ENCODE results near the gene STYXL2. TPM values are rescaled to one million over a fixed set of nuclear protein-coding genes. Genes with fewer than 3 reads are reported as not detected.

The STYXL2 gene
- total and polyA plus RNA-seq, 2 donors (not counting 1 experiment from before 2014, with no cell fraction given): not detected

DNA sequence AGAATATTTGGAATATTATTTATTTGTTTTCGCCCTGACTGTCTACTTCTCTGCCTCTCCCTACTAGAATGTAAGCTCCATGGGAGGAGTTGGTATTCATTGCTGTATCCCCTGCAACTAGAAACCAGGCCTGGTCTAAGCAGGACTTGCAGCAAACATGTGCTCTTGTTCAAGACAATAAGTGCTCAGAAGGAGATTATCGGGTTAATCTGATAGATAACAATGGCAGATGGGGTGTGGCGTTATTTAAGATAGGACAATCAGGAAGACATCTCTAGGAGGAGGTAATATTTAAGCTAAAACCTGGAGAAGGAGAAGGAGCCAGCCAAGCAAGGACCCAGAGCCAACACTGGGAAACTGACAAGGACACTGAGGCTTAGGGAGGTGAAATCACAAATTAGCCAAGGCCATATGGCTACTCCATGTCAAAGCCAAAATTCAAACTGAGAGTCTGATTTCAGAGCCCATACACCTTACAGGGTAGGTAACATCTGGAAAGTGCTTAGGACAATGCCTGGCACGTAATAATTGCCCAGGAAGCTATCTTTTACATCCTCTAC is 41.5 kb downstream of the STYXL2 start:
- no peaks in the 10 kb centered on the region for H4K20me1 ChIP-seq (ENCODE audit: control insufficient read depth, insufficient read depth, low read length, poor library complexity, severe bottlenecking)
- intact Hi-C loops (cut with micrococcal nuclease): no loop called here
- H3K27me3 ChIP-seq (replicated peaks in 1 of 4; ENCODE audit: control extremely low read depth in 1 of 4, control insufficient read depth in 3 of 4, insufficient read depth in 4 of 4, low read length in 3 of 4): peaks cover 0 to 8% (median 2%) of the 10 kb centered on the region in 4 experiments
- H3K4me1 Mint-ChIP-seq: peaks cover 3% of the 10 kb centered on the region
- no peaks in the 10 kb centered on the region for H3K4me1 ChIP-seq (ENCODE audit: control insufficient read depth in 2 of 2, insufficient read depth in 2 of 2, low read length in 2 of 2)
- H3K4me2 ChIP-seq (replicated peaks; ENCODE audit: low read depth, low read length, poor library complexity, severe bottlenecking): no peak overlapping the region
- DNase-seq (no peak), ATAC-seq (ENCODE audit: low read depth) (no peak)
- H3K9ac ChIP-seq (ENCODE audit: low read length): no peak overlapping the region
- WGBS (ENCODE audit: insufficient coverage): 82% methylated on average over 2 of the region's 4 CpGs
- no peaks in the 10 kb centered on the region for H3K36me3 ChIP-seq (replicated peaks in 1 of 2; ENCODE audit: control extremely low read depth in 1 of 2, control insufficient read depth in 1 of 2, extremely low read depth in 1 of 2, insufficient read depth in 2 of 2, low read length in 1 of 2)
- H3K27ac ChIP-seq (ENCODE audit: low read length in 2 of 2): no peak overlapping the region
- TF ChIP-seq EZH2 (IDR thresholded peaks at IDR 0.05; ENCODE audit: borderline replicate concordance, insufficient read depth, low read depth, low read length, poor library complexity, severe bottlenecking): no peak
- no peak for TF ChIP-seq CTCF (IDR thresholded peaks at IDR 0.05)
- no peak overlapping the region for H2AFZ ChIP-seq (ENCODE audit: insufficient read depth, low read depth, low read length, poor library complexity, severe bottlenecking)
- H3K9me3 ChIP-seq (ENCODE audit: control extremely low read depth in 1 of 3, control insufficient read depth in 2 of 3, insufficient read depth in 1 of 3, low read length in 2 of 3): peaks cover 0 to 4% (median 0%) of the 10 kb centered on the region in 3 donors
- H3K27ac Mint-ChIP-seq: no peak overlapping the region
- POLR2A ChIA-PET: no interaction called here
- H3K4me3 ChIP-seq (ENCODE audit: control extremely low read depth in 1 of 5, extremely low read depth in 1 of 5, insufficient read depth in 1 of 5, low read depth in 2 of 5, low read length in 4 of 5): no peak overlapping the region
- no peak overlapping the region for H3K4me3 Mint-ChIP-seq
- no peaks in the 10 kb centered on the region for H3K79me2 ChIP-seq (ENCODE audit: control insufficient read depth, insufficient read depth, low read length)
- H3K27me3 Mint-ChIP-seq: peaks cover 23% of the 10 kb centered on the region
- H3K9me3 Mint-ChIP-seq (ENCODE audit: insufficient read depth): peaks cover 1% of the 10 kb centered on the region
- CTCF ChIA-PET: no interaction called here

DNA sequence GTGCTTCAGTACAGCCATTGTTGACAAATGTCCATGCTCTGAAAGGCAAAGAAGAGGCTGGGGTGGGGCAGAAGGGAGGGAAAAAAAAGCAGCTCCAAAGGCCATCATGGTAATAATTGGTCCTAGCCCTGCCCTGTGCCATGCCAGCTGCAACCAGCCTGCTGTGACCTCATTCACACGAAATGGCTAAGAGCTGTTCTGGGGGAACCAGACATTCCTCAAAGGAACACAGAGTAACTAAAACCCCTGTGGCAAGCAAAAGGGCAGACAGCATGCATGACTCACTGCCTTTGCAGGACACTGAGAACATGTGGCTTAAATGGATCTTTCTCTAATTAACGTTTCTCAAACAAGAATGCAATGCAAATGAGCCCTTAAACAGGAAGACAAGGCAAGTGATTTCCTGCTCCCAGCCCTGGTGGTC is 42.3 kb downstream of the STYXL2 start:
- intact Hi-C loops (cut with micrococcal nuclease): no loop called here
- DNase-seq (no peak), ATAC-seq (ENCODE audit: low read depth) (no peak)
- ChIA-PET POLR2A (interaction anchor here (0.5 kb wide), 1 partner anchor 92 kb away, joined by 4 read pairs; no protein-coding TSS in a partner anchor), CTCF (no interaction called here)
- H3K27ac Mint-ChIP-seq: no peak overlapping the region
- H3K27me3 Mint-ChIP-seq: peaks cover 17% of the 10 kb centered on the region
- TF ChIP-seq CTCF (IDR thresholded peaks at IDR 0.05) (no peak), EZH2 (IDR thresholded peaks at IDR 0.05; ENCODE audit: borderline replicate concordance, insufficient read depth, low read depth, low read length, poor library complexity, severe bottlenecking) (no peak)
- peaks cover 0 to 4% (median 0%) of the 10 kb centered on the region in 3 donors for H3K9me3 ChIP-seq (ENCODE audit: control extremely low read depth in 1 of 3, control insufficient read depth in 2 of 3, insufficient read depth in 1 of 3, low read length in 2 of 3)
- H3K79me2 ChIP-seq (ENCODE audit: control insufficient read depth, insufficient read depth, low read length): no peaks in the 10 kb centered on the region
- H3K9me3 Mint-ChIP-seq (ENCODE audit: insufficient read depth): peaks cover 1% of the 10 kb centered on the region
- H3K4me1 ChIP-seq (ENCODE audit: control insufficient read depth in 2 of 2, insufficient read depth in 2 of 2, low read length in 2 of 2): no peaks in the 10 kb centered on the region
- peaks cover 0 to 8% (median 2%) of the 10 kb centered on the region in 4 experiments for H3K27me3 ChIP-seq (replicated peaks in 1 of 4; ENCODE audit: control extremely low read depth in 1 of 4, control insufficient read depth in 3 of 4, insufficient read depth in 4 of 4, low read length in 3 of 4)
- no peak overlapping the region for H3K4me2 ChIP-seq (replicated peaks; ENCODE audit: low read depth, low read length, poor library complexity, severe bottlenecking)
- H3K27ac ChIP-seq (ENCODE audit: low read length in 2 of 2): no peak overlapping the region
- 70% methylated on average over 1 of the region's 2 CpGs for WGBS (ENCODE audit: insufficient coverage)
- no peak overlapping the region for H3K4me3 Mint-ChIP-seq
- no peak overlapping the region for H3K4me3 ChIP-seq (ENCODE audit: control extremely low read depth in 1 of 5, extremely low read depth in 1 of 5, insufficient read depth in 1 of 5, low read depth in 2 of 5, low read length in 4 of 5)
- H3K9ac ChIP-seq (ENCODE audit: low read length): no peak overlapping the region
- no peak overlapping the region for H2AFZ ChIP-seq (ENCODE audit: insufficient read depth, low read depth, low read length, poor library complexity, severe bottlenecking)
- H3K4me1 Mint-ChIP-seq: peaks cover 3% of the 10 kb centered on the region
- no peaks in the 10 kb centered on the region for H3K36me3 ChIP-seq (replicated peaks in 1 of 2; ENCODE audit: control extremely low read depth in 1 of 2, control insufficient read depth in 1 of 2, extremely low read depth in 1 of 2, insufficient read depth in 2 of 2, low read length in 1 of 2)
- H4K20me1 ChIP-seq (ENCODE audit: control insufficient read depth, insufficient read depth, low read length, poor library complexity, severe bottlenecking): no peaks in the 10 kb centered on the region

Measured in B cell (primary cell).